ENCODE results near the gene COL9A3. TPM values are rescaled to one million over a fixed set of nuclear protein-coding genes. Genes with fewer than 3 reads are reported as not detected.

Gene COL9A3
- total RNA-seq, 1 donor from 2014 or later: 5.5 TPM

DNA sequence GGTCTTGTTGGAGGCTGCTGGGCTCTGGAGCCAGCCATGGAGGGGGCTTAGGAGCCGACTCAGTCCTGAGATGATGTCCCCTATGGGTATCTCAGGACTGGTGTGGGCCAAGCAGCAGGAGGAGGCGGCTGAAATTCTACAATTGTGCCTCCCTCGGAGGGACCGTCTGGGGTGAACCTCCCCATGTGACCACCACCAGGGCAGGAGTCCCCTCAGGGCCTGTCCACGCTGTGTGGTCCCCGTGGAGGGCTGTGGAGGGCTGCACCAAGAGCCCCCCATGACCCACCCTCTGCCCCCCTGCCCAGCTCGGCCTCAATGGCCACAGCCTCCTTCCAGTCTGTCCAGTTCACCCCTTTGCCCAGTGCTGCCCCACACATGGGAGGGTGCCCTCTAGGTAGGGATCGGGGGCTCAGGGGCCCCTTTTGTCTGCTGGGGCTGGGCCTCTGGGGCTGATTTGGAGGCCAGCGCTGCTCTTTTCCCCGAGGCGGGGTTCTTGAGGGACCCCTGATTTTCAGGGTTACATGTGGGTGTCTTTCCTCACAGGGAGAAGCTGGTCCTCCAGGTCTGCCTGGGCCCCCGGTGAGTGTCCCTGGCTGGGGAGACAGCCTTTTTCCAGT is 1.2 kb downstream of the COL9A3 start:
- intact Hi-C loops (cut with DNase I): no loop called here
- ATAC-seq (no peak), DNase-seq (ENCODE audit: missing footprints) (no peak)

DNA sequence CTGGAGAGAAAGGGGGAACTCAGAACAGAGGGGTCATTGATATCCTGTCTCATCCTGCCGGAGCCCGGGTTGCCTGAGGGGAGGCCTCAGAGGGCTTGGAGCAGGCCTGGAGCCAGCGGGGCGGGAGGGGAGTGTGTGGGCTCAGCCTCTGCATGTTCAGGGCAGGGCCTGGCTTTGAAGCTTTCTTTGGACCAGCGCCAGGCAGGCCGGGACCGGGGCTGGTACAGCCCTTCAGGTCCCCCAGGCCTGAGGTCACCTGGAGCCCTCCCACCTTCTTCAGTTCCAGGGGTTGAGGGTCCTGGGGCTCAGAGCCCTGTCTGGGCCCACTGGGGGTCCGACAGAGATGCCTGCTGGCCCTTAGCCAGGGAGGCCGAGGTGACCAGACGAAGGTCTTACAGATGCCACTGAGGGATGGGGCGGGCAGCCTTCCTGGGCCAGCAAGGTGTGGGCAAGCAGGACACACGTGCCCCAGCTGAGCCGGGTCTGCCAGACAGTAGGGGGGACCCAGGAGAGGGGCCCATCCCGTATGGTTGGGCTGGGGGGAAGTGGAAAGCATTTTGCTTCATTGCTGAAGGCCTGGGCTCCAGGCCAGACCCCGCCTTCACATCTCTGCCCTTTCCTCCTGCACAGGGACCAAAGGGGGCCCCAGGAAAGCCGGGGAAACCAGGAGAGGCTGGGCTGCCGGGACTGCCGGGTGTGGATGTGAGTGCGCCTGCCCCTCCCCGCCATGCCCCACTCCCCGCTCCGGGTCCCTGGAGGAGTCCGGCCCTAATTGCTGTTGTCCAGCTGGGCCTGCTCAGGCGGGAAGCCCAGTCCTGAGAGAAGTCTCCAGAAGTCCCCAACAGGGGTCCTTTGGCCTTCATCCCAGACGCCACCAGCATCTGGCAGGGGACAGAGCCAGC is 2.0 kb downstream of the COL9A3 start:
- peak; percentile 82 for DNase-seq (ENCODE audit: missing footprints)
- intact Hi-C loops (cut with DNase I): no loop called here
- ATAC-seq: peak; percentile 68

DNA sequence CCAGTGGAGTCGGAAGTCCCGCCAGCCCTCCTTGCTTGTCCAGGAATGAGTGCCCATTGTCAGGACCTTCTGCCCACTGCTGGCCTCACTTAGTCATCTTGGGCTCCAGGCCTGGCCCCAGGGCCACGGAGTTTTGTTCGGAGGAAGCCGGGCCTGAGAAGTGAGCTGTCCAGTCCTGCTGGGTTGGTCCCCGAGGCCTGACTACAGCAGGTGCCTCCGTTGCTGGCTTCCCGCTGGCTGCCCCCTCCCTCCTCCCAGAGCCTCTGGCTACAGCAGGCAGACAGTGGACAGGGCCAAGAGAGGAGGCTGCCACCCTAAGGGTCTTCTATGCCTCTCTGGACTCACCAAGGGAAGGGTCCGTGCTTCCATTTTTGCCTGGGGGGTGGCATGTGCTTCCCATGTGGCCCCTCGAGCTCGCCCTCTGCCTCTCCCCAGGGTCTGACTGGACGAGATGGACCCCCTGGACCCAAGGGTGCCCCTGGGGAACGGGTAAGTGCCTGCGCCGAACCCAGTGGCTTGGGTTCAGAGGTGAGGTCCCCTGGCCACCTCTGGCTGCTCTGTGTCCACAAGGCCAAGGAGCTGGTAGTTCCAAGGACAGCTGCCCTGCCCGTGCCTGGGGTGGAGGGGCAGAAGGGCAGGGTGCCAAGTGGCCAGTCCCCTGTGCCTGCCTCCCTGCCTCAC is 2.8 kb downstream of the COL9A3 start:
- intact Hi-C loops (cut with DNase I): no loop called here
- DNase-seq (ENCODE audit: missing footprints) (no peak), ATAC-seq (peak; percentile 17)

DNA sequence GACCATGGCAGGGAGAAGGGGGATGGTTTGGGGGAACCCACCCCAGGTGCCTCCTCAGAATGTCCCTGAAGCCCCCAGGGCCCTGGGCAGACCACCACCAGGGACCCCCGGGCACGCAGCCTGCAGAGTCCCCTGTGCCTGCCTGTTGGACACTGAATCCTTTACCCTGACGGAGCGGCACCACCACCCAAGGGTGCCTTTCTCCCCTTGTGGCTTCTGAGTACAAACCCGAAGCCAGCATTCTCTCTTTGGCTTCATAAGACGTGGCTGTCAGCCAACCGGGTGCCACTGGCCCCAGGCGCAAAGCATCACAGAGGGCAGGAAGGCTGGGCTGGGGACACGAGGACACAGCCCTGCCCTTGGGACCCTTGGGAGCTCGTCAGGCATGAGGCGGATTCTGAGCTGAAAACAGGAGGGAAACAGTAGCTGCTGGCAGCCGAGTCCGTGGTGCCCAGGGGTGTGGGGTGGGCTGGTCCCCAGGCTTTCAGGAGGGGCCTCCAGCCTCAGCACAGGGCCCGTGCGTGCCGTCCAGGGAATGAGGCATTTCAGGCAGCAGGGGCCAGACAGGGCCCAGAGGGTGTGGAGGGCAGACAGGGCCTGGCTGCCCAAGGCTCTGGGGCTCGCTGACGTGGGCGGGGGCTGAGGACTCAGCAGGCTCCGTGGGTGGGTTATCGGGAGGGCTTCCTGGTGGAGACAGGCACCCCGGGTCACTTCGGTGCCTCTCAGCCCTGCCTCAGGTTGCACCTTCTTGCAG is 3.5 kb downstream of the COL9A3 start:
- intact Hi-C loops (cut with DNase I): no loop called here
- DNase-seq (ENCODE audit: missing footprints) (no peak), ATAC-seq (no peak)

DNA sequence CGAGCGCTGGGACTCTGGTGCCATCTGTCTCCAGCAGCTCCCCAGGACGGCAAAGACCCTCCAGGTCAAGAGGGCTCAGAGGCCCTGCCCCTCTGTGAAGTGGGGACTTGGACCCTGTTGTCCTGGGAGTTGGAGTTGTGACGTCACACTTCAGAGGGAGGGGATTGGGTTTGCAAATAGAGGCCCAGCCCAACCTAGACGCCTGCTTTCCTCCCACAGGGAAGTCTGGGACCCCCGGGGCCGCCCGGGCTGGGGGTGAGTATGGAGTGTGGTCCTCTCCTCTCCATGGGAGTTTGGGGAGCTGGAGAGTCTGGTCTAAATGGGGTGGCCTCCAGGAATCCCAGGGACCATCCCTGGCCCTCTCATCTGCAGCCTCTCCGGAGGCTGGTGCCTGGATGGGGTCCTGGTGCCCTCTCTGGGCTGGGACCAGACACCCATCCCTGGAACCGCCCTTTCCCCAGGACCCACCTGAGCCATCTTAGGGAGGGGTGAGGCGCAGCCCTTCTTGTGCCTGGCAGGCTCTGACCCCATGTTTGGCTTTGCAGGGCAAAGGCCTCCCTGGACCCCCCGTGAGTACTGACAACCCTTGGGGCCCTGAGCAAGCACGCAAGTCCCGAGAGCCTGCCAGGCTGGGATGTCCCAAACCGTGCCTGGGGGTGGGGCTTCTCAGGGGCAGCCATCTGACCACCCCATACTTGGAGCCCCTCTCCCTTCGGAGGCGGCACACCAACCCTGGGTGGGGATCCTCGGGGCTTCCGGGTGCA is 4.3 kb downstream of the COL9A3 start:
- no peak for ATAC-seq
- intact Hi-C loops (cut with DNase I): no loop called here
- no peak for DNase-seq (ENCODE audit: missing footprints)

DNA sequence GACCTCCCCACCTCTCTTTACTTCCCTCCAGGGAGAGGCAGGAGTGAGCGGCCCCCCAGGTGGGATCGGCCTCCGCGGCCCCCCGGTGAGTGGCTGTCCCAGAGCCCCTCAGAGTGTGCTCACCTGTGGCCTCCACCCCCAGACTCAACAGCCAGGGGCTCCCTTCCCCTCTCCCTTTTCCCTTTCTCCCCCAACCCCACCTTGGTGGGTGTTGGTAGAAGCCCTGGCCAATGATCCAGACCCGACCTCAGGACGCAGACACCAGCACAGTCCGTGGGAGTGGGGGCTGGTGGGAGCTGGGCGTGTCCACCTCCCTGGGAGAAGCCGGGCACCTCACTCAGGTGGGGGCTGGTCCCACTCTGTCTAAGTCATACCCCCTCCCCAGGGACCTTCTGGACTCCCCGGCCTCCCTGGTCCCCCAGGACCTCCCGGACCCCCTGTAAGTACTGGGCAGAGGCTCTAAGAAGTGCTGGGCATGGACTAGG is 4.9 kb downstream of the COL9A3 start:
- ATAC-seq (no peak), DNase-seq (ENCODE audit: missing footprints) (no peak)
- intact Hi-C loops (cut with DNase I): no loop called here

DNA sequence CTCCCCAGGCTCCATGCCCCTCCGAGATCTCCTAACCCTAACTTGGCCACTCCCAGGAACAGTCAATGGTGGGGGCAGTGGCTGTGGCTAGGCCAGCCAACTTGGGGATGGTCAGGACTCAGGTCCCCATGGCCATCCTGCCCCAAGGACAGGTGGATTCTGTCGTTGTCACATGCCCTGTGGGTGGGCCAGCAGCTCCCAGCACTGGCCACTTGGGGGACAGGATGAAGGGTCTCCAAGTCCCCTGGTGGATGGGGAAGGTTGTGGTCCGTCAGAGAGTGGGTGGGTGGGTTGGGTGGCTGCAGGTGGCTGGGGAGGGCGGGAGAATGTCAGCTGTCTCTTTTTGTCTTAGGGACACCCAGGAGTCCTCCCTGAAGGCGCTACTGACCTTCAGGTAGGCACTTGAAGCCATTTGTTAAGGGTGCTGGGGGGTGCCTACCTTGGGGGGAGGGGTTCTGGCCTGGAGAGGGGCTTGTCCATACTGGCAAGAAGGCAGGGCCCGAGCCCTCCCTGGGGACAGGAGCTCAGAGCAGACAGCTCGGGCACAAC is 5.5 kb downstream of the COL9A3 start:
- intact Hi-C loops (cut with DNase I): no loop called here
- ATAC-seq (no peak), DNase-seq (ENCODE audit: missing footprints) (no peak)

DNA sequence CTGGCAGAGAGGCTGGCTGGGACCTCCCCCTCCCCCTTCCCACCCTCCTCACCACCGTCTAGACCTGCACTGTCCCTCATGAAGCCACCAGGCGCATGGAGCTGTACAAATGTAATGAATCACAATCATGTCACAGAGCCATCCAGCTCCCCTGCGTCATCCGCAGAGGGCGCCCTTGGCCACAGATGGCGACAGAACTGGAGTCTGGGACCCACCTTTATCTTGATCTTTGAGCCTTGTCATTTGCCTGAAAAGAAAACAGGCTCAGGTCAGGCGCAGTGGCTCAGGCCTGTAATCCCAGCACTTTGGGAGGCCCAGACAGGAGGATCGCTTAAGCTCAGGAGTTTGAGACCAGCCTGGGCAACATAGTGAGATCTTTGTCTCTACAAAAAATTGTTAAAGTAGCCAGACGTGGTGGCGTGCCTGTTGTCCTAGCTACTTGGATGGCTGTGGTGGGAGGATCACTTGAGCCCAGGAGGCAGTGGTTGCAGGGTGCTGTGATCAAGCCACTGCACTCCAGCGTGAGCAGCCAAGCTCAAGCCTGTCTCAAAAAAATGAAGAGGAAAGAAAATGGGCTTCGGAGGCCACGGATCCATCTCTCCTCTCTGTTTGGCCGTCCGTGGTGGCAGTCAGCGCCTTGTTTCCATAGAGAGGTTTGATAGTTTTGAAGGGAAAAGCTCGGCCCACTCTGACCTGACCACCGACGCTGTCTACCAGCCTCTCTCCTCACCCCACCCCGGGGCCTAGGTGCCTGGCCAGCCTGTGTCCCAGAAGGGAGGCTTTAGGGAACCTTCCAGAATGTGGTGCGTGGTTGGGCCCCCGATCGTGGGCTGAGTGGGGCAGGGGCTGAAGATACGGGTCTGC is 6.2 kb downstream of the COL9A3 start:
- no peak for DNase-seq (ENCODE audit: missing footprints)
- no peak for ATAC-seq
- intact Hi-C loops (cut with DNase I): no loop called here

DNA sequence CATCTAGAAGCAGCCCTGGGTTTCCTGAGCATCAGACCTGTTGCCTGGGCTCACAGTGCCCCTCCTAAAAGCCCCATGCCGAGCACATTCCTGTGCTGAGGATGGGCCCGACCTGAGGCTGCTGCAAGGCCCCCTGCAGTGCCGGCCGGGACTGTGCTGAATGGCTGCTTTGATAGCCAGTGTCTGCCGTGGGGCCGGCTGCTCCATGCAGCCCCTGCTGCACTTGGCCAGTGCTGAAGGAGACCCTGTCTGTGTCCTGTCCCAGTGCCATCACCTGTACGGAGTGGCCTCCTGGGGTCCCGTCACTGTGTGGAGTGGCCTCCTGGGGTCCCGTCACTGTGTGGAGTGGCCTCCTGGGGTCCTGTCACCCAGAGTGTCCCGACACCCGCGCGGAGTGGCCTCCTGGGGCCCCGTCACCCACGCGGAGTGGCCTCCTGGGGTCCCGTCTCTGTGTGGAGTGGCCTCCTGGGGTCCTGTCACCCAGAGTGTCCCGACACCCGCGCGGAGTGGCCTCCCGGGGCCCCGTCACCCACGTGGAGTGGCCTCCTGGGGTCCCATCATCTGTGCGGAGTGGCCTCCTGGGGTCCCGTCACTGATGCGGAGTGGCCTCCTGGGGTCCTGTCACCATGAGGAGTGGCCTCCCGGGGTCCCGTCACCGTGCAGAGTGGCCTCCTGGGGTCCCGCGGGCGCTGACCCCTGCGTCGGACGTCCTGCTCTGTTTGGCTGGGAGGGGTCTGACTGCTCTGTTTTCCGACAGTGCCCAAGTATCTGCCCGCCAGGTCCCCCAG is 7.0 kb downstream of the COL9A3 start:
- intact Hi-C loops (cut with DNase I): no loop called here

DNA sequence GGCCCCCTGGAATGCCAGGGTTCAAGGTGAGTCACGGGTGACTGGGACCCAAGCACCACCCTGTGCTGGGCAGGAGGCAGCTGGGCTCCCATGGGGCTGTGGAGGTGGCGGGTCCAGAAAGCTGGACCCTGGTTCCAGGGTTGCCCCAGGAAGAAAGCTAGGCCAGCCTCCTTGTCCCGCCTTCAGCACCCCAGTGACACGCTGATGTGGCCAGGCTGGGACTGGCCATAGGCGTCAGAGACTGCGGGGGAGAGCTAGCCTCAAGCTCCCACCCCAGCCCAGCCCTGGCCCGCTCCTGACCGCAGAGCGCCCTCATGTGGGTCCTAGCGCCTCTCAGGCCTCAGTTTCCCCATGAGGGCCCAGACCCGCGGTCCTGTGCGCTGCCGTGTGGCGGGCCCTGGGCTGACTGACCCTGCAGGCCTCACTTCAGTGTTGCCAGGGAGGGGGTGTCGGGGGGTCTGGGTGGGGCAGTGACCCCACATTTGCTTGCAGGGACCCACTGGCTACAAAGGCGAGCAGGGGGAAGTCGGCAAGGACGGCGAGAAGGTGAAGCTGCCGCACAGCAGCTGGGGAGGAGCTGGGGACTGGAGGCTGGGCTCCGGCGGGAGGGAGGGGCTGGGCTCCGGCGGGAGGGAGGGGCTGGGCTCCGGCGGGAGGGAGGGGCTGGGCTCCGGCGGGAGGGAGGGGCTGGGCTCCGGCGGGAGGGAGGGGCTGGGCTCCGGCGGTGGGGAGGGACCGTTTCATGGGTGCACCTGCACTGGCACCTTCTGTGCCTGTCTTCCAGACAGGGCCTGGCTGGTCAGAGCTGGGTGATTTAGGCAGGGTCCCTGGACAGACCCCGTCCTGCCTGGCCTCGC is 7.9 kb downstream of the COL9A3 start:
- DNase-seq (ENCODE audit: missing footprints) (no peak), ATAC-seq (peak; percentile 36)
- intact Hi-C loops (cut with DNase I): no loop called here

More for the DNA sequence above, 7.0 kb downstream of the COL9A3 start:
- no peak for DNase-seq (ENCODE audit: missing footprints)
- ATAC-seq: no peak

DNA sequence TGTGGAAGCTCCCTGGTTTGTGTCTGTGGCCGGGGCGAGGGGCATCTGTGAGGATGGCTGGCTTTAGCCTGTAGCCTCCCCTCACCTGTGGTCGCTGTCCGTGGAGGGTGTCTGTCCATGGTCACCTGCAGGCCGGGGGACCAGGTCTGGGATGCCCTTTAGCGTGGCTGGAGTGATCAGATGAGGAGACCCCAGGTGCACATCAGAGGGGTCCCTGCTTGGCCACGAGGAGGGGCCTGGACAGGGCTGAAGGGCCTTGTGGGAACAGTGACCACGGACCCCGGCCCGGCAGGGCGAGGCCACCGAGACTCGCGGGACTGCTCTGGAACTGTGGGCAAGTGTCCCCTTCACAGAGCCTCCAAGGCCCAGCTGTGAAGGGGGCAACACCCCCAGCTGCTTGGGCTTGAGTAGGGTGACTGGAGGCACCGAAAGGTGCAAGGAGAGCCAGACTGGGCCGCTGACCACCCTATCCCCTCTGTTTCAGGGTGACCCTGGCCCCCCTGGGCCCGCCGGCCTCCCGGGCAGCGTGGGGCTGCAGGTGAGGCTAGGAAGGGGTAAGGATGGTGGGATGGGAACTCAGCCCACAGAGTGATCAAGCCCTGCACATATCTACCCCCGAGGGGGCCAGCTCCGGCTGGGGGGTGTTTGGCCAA is 8.6 kb downstream of the COL9A3 start:
- intact Hi-C loops (cut with DNase I): no loop called here
- DNase-seq (ENCODE audit: missing footprints): no peak
- ATAC-seq: no peak

DNA sequence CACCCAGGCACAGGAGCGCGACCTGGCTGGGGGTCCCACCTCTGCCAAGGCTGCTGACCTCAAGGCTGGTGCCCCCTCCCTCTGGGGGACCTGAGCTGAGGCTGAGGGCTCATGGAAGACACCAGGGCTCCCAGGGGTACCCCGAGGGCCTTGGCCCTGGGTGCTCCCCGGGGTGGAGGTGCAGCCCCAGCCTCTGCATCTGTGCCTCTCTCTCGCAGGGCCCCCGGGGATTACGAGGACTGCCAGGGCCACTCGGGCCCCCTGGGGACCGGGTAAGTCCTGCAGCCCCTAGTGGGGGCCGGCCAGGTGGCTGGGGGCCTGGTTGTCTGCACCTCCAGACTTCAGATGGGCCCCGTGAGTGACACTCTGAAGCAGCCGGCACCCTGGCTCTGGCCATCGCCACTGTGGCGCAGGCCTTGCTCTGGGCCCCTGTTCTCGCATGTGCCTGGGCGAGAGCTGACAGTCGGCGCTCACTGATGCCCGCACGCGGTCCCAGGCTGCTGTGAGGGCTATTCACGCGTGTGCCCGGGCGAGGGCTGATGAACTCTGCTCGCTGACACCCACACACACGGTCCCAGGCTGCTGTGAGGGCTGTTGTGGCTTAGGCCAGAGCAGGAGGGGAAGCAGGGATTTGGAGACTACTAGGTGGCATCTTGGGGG is 9.3 kb downstream of the COL9A3 start:
- ATAC-seq (no peak), DNase-seq (ENCODE audit: missing footprints) (no peak)
- intact Hi-C loops (cut with DNase I): no loop called here

DNA sequence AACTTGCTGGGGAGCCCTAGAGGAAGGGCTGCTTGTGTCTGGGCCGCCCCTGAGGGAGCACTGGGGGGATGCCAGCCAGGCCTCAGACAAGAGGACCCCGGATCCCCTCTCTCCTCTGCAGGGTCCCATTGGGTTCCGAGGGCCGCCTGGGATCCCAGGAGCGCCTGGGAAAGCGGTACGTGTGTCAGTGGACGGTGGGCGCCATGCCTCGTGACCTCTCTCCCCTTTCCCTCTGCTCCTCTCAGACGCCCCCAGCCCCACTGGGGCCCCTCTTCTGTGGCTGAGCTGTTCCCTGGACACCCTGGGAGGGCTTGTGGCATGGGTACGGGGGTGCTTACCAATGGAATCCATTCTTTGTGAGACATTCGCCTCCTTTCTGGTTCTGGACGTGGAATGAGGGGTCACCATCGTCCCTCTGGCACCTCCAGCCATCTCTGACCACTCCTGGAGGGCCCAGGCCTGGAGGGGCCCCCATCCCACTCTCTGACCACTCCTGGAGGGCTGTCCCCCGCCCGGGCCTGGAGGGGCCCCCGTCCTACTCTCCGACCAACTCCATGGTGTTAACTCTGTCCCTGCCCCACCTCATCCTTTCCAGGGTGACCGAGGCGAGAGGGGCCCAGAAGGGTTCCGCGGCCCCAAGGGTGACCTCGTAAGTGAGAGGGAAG is 9.9 kb downstream of the COL9A3 start:
- ATAC-seq (no peak), DNase-seq (ENCODE audit: missing footprints) (no peak)
- intact Hi-C loops (cut with DNase I): no loop called here
